Breast epithelium (tissue), 4 donors: Measurements from ENCODE around the gene RBM33. TPM values are rescaled to one million over a fixed set of nuclear protein-coding genes. Genes with fewer than 3 reads are reported as not detected.

Experiments used
- DNase-seq, 2 donors: peaks; one replicate each; pipeline ENCODE4 v3.0.0-alpha.2; 2019; ENCODE audit warnings: low spot score in 2 of 2
- H3K27ac ChIP-seq, 2 donors: fragments of 200-600 bp; sonication (generic) in 1 of 2; one replicate each; pipeline ENCODE4 v1.5.1; 2016 to 2019; ENCODE audit warnings: mild to moderate bottlenecking in 1 of 2
- H3K27me3 ChIP-seq, 2 donors: fragments of 200-600 bp; sonication (generic) in 1 of 2; one replicate each; pipeline versions ENCODE4 v1.5.1 to v1.6.0; 2017 to 2019; ENCODE audit warnings: control low read depth in 1 of 2, mild to moderate bottlenecking in 1 of 2
- H3K36me3 ChIP-seq: fragments of 200-600 bp; one replicate; pipeline ENCODE4 v1.5.1; 2019
- H3K4me1 ChIP-seq, 2 donors: fragments of 200-600 bp; sonication (generic); one replicate each; pipeline ENCODE4 v1.5.1; 2016 to 2019; ENCODE audit warnings: control low read depth in 1 of 2
- H3K4me3 ChIP-seq, 3 donors: fragments of 200-600 bp; sonication (generic); 1 replicate in 2 of 3; 2 replicates in 1 of 3; pipeline ENCODE4 v1.5.1; 2016 to 2019; ENCODE audit warnings: mild to moderate bottlenecking in 3 of 3, moderate library complexity in 2 of 3
- H3K9me3 ChIP-seq, 2 donors: fragments of 200-600 bp; sonication (generic) in 1 of 2; one replicate each; pipeline ENCODE4 v1.5.1; 2016 to 2019; ENCODE audit warnings: control low read depth in 1 of 2
- POLR2A ChIP-seq: fragments of 450-650 bp; IDR thresholded peaks from one replicate; pipeline ENCODE4 v1.6.1; 2016; ENCODE audit warnings: antibody characterized with exemption, mild to moderate bottlenecking, moderate library complexity
- POLR2AphosphoS5 ChIP-seq, 3 donors: sonication (generic); formaldehyde crosslinking; IDR thresholded peaks; one replicate each; pipeline ENCODE4 v1.6.1; 2017; ENCODE audit warnings: antibody characterized with exemption in 3 of 3
- intact Hi-C: fragments of 100-400 bp; cut with DNase I; formaldehyde crosslinking; loops from one replicate; pipeline ENCODE4 v1.15.1; 2023; ENCODE audit warnings: low total_unique reads
- total RNA-seq, 3 donors: library from RNA; depleted of rRNA; stranded (reverse); fragments of >200 nt; gene quantifications; one replicate each; pipeline ENCODE4 v1.1.0, GENCODE V29; 2016
- TF ChIP-seq, protein P1 (sequence below), 3 donors: fragments of 450-650 bp; IDR thresholded peaks; one replicate each; pipeline ENCODE4 v1.5.1; 2016 to 2017; ENCODE audit warnings: antibody characterized with exemption in 3 of 3, mild to moderate bottlenecking in 3 of 3, moderate library complexity in 3 of 3

Gene RBM33
- total RNA-seq, 3 donors from 2014 or later = 34.9 to 58.8 (median 46.5) TPM

DNA sequence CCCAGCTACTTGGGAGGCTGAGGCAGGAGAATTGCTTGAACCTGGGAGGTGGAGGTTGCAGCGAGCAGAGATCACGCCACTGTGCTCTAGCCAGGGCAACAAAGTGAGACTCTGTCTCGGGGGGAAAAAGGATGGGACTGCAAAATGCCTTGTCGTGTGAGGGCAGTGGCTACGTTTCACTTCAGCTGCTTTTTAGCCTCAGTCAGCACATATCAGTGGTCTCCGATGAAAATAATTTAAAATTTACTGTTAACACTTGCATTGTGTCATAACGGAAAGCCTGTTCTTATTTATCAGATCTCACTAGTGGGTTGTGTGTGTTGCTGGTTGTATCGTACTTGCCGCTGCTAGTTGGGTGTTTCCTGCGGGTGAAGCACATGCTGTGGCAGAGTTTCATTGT is 61.9 kb downstream of the RBM33 start:
- no peaks in the 10 kb centered on the region for H3K27me3 ChIP-seq
- H3K36me3 ChIP-seq = no peaks in the 10 kb centered on the region
- H3K9me3 ChIP-seq = no peaks in the 10 kb centered on the region
- no peak for DNase-seq
- H3K4me3 ChIP-seq = no peak overlapping the region
- no peaks in the 10 kb centered on the region for H3K4me1 ChIP-seq
- intact Hi-C loops = loop anchor here (10.0 kb wide), 1 partner anchor 438 kb away; no protein-coding TSS in a partner anchor
- H3K27ac ChIP-seq = no peak overlapping the region
- TF ChIP-seq POLR2A = no peak
- TF ChIP-seq, protein P1, sequence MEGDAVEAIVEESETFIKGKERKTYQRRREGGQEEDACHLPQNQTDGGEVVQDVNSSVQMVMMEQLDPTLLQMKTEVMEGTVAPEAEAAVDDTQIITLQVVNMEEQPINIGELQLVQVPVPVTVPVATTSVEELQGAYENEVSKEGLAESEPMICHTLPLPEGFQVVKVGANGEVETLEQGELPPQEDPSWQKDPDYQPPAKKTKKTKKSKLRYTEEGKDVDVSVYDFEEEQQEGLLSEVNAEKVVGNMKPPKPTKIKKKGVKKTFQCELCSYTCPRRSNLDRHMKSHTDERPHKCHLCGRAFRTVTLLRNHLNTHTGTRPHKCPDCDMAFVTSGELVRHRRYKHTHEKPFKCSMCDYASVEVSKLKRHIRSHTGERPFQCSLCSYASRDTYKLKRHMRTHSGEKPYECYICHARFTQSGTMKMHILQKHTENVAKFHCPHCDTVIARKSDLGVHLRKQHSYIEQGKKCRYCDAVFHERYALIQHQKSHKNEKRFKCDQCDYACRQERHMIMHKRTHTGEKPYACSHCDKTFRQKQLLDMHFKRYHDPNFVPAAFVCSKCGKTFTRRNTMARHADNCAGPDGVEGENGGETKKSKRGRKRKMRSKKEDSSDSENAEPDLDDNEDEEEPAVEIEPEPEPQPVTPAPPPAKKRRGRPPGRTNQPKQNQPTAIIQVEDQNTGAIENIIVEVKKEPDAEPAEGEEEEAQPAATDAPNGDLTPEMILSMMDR (IDR thresholded peaks at IDR 0.05) = no peak
- no peak for TF ChIP-seq POLR2AphosphoS5 (IDR thresholded peaks at IDR 0.05)

DNA sequence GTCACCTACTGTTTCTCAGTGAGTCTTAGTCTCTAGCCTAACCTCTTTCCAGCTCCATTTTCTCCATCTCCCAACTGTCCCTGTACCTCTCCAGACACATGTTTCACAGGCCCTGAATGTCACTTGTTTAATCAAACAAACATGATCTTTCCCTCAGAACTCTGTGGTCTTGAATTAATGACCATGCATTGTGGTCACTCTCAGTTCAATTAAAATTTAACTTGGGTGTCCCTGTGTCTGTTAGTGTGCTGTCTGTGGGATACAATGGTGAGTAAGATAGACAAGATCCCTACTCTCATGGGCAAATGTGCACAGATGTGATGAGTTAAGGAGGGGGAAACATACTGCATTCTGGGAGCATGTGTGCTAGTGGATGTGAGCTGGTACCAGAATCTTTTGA is 65.0 kb downstream of the RBM33 start:
- no peak for DNase-seq
- H3K4me3 ChIP-seq = no peak overlapping the region
- intact Hi-C loops = loop anchor here (10.0 kb wide), 1 partner anchor 435 kb away; no protein-coding TSS in a partner anchor
- H3K9me3 ChIP-seq = no peaks in the 10 kb centered on the region
- H3K27me3 ChIP-seq = no peaks in the 10 kb centered on the region
- H3K27ac ChIP-seq = no peak overlapping the region
- H3K4me1 ChIP-seq = no peaks in the 10 kb centered on the region
- TF ChIP-seq POLR2AphosphoS5 (IDR thresholded peaks at IDR 0.05) = no peak
- TF ChIP-seq, protein P1 (IDR thresholded peaks at IDR 0.05) = no peak
- no peak for TF ChIP-seq POLR2A
- H3K36me3 ChIP-seq = peaks cover 4% of the 10 kb centered on the region

DNA sequence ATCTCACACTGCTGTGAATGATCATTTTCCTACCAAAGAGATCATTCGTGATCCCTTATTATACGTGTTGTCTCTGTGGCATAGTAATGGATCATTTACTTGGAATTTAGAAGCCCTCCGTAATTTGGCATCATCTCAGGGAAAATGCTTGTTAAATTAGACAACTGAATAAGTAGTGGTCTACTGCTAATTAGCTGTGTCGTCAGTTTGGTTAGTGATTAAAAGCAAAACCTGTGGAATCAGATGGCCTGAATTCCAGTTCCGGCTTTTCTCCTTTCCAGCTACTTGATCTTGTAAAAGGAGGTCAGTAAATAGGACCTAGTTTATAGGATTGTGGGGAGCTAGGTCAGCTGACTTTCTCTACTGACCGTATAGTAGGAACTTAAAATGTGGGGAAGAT is 65.6 kb downstream of the RBM33 start:
- DNase-seq = no peak
- Histone ChIP-seq H3K4me1 (no peaks in the 10 kb centered on the region), H3K9me3 (no peaks in the 10 kb centered on the region), H3K27ac (no peak overlapping the region), H3K36me3 (peaks cover 4% of the 10 kb centered on the region), H3K27me3 (no peaks in the 10 kb centered on the region), H3K4me3 (no peak overlapping the region)
- intact Hi-C loops = no loop called here
- TF ChIP-seq POLR2AphosphoS5 (IDR thresholded peaks at IDR 0.05) (no peak), POLR2A (no peak)
- TF ChIP-seq, protein P1 (IDR thresholded peaks at IDR 0.05) = no peak

DNA sequence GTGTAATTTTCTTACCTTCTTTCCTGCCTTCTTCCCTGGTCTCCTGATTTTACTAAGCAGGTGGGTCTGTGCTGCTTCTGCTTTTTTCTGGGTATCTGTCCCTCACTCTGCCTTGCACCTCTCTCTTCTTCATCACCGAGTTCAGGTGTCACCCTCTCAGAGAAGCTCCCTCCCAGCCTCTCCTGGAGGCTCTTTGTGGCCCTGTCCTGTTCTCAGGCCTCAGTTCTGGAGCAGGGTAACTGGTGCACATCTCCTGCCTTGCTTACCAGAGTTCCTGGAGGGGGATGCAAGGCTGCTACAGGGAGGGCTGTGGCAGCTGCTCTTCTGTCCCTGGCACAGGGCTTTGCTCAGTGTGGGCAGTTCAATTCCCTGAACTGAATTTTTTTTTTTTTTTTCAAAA is 66.1 kb downstream of the RBM33 start:
- DNase-seq = no peak
- intact Hi-C loops = no loop called here
- peaks cover 4% of the 10 kb centered on the region for H3K36me3 ChIP-seq

DNA sequence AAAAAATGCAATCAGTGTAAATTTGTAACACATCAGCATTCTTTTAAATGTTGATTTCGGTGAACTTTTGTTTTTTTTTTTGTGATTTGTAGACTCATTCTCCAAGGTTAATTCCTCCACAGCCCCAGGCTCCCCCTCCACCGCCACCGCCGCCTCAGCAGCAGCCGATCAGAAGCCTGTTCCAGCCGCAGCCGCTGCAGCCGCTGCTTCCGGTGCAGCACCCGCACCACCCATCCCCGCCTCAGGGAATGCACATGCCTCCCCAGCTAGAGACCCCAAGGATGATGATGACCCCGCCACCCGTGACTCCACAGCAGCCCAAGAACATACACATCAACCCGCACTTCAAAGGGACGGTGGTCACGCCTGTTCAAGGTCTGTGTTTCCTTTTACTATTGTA is 66.6 kb downstream of the RBM33 start:
- H3K36me3 ChIP-seq = peaks cover 4% of the 10 kb centered on the region

More for the DNA sequence above, 66.1 kb downstream of the RBM33 start:
- H3K9me3 ChIP-seq = no peaks in the 10 kb centered on the region
- no peak overlapping the region for H3K27ac ChIP-seq
- H3K27me3 ChIP-seq = no peaks in the 10 kb centered on the region
- TF ChIP-seq POLR2A (no peak), POLR2AphosphoS5 (IDR thresholded peaks at IDR 0.05) (no peak)
- TF ChIP-seq, protein P1 (IDR thresholded peaks at IDR 0.05) = no peak
- H3K4me1 ChIP-seq = no peaks in the 10 kb centered on the region
- no peak overlapping the region for H3K4me3 ChIP-seq

More for the DNA sequence above, 66.6 kb downstream of the RBM33 start:
- no peaks in the 10 kb centered on the region for H3K9me3 ChIP-seq
- H3K27me3 ChIP-seq = no peaks in the 10 kb centered on the region
- TF ChIP-seq, protein P1 (IDR thresholded peaks at IDR 0.05) = no peak
- TF ChIP-seq POLR2AphosphoS5 (IDR thresholded peaks at IDR 0.05) (no peak), POLR2A (no peak)
- H3K27ac ChIP-seq = no peak overlapping the region
- H3K4me3 ChIP-seq = no peak overlapping the region
- DNase-seq = no peak
- no peaks in the 10 kb centered on the region for H3K4me1 ChIP-seq
- intact Hi-C loops = no loop called here
